SKM-1 treated with dmso at 0.1 percent for 144 hours (cell line): ENCODE data around the gene PROSER3.
"Not testable (repeated sequence)": the region's sequence is repeated elsewhere in the genome, so short reads cannot be mapped to it uniquely, and the experiment has no call there.

Experiments
- DNase-seq: peaks from one replicate; lab custom pipeline; 2025; ENCODE audit not compliant: unreplicated experiment; lab: John Stamatoyannopoulos, UW

The PROSER3 gene

GRCh38 chr19:35722461-35722860, 35.5 kb upstream of the PROSER3 start:
- no peak for DNase-seq

- no peak for DNase-seq
Measured at GRCh38 chr19:35722897-35723296, 35.1 kb upstream of the PROSER3 start.

- no peak for DNase-seq
Measured at GRCh38 chr19:35723671-35724070, 34.3 kb upstream of the PROSER3 start.

- DNase-seq: not testable (repeated sequence)
Measured at GRCh38 chr19:35724132-35724531, 33.8 kb upstream of the PROSER3 start.

GRCh38 chr19:35724560-35724959, 33.4 kb upstream of the PROSER3 start:
- DNase-seq: no peak

- DNase-seq: no peak
Measured at GRCh38 chr19:35725216-35725861, 32.6 kb upstream of the PROSER3 start.

GRCh38 chr19:35727053-35727955, 30.7 kb upstream of the PROSER3 start:
- DNase-seq: no peak

GRCh38 chr19:35727956-35728706, 29.8 kb upstream of the PROSER3 start:
- DNase-seq: no peak

GRCh38 chr19:35729021-35729420, 29.0 kb upstream of the PROSER3 start:
- DNase-seq: no peak

- DNase-seq: no peak
Measured at GRCh38 chr19:35729763-35730162, 28.2 kb upstream of the PROSER3 start.

- no peak for DNase-seq
Measured at GRCh38 chr19:35730326-35730725, 27.6 kb upstream of the PROSER3 start.

GRCh38 chr19:35731353-35731752, 26.6 kb upstream of the PROSER3 start:
- DNase-seq: no peak

GRCh38 chr19:35731779-35732405, 26.1 kb upstream of the PROSER3 start:
- no peak for DNase-seq

GRCh38 chr19:35732540-35733179, 25.3 kb upstream of the PROSER3 start:
- DNase-seq: no peak

- no peak for DNase-seq
Measured at GRCh38 chr19:35733180-35734125, 24.5 kb upstream of the PROSER3 start.

GRCh38 chr19:35734273-35734672, 23.7 kb upstream of the PROSER3 start:
- no peak for DNase-seq

- DNase-seq: no peak
Measured at GRCh38 chr19:35734889-35735288, 23.1 kb upstream of the PROSER3 start.

- DNase-seq: no peak
Measured at GRCh38 chr19:35736913-35737886, 20.8 kb upstream of the PROSER3 start.
